OCI-LY7 (cell line): ENCODE measurements around the gene E2F8. TPM values are rescaled to one million over a fixed set of nuclear protein-coding genes. Genes with fewer than 3 reads are reported as not detected.

ENCODE experiments used
- BruUV-seq: library from RNA; stranded (reverse); fragments of 400-500 nt; replicated peaks from 2 replicates; lab custom pipeline; 2021; lab: Mats Ljungman, UMichigan
- CTCF ChIA-PET: fragments of 300-600 bp; sonication (Branson Sonifier 250); formaldehyde crosslinking; loops from one replicate; lab custom pipeline; 2022; ENCODE audit warnings: antibody characterized with exemption; ENCODE audit not compliant: unreplicated experiment; lab: Charles Lee
- POLR2A ChIA-PET: fragments of 300-600 bp; sonication (Branson Sonifier 250); formaldehyde crosslinking; loops from one replicate; lab custom pipeline; 2022; ENCODE audit warnings: antibody characterized with exemption; lab: Charles Lee
- DNase-seq: peaks from one replicate; pipeline ENCODE4 v3.0.0-alpha.2; 2015; ENCODE audit warnings: low spot score
- H2AFZ ChIP-seq: fragments of 200-600 bp; sonication (generic), shearing (Covaris generic); 2 replicates; pipeline ENCODE4 v1.6.1; 2014; ENCODE audit warnings: mild to moderate bottlenecking, antibody characterized with exemption, low read length, moderate library complexity
- H3K27ac ChIP-seq: fragments of 200-600 bp; sonication (generic); 2 replicates; pipeline ENCODE4 v1.5.1; 2014; ENCODE audit warnings: mixed run types, low read depth, mild to moderate bottlenecking, moderate library complexity, low read length, inconsistent platforms; ENCODE audit not compliant: poor library complexity, severe bottlenecking
- H3K36me3 ChIP-seq: fragments of 200-600 bp; sonication (generic); 2 replicates; pipeline ENCODE4 v1.6.1; 2014; ENCODE audit warnings: mild to moderate bottlenecking, antibody characterized with exemption, low read length, moderate library complexity, mixed read lengths; ENCODE audit not compliant: insufficient read depth
- H3K4me1 ChIP-seq: fragments of 200-600 bp; sonication (generic); 2 replicates; pipeline ENCODE4 v1.5.1; 2014; ENCODE audit warnings: mild to moderate bottlenecking, low read length; ENCODE audit not compliant: insufficient read depth, poor library complexity, severe bottlenecking
- H3K4me2 ChIP-seq: fragments of 200-600 bp; sonication (generic); 2 replicates; pipeline ENCODE4 v1.6.1; 2014; ENCODE audit warnings: mild to moderate bottlenecking, low read length
- H3K4me3 ChIP-seq: fragments of 200-600 bp; sonication (generic); 2 replicates; pipeline ENCODE4 v1.5.1; 2014; ENCODE audit warnings: mild to moderate bottlenecking, low read depth, low read length; ENCODE audit not compliant: poor library complexity, severe bottlenecking
- H3K79me2 ChIP-seq: fragments of 200-600 bp; sonication (generic); 2 replicates; pipeline ENCODE4 v1.6.1; 2016; ENCODE audit warnings: low read depth, mild to moderate bottlenecking, low read length, moderate library complexity, mixed read lengths; ENCODE audit not compliant: insufficient read depth
- H3K9me2 ChIP-seq: fragments of 200-600 bp; sonication (generic); 2 replicates; pipeline ENCODE4 v1.6.1; 2016; ENCODE audit warnings: mild to moderate bottlenecking, low read length, mixed read lengths; ENCODE audit not compliant: insufficient read depth
- H3K9me3 ChIP-seq: fragments of 200-600 bp; sonication (generic); 2 replicates; pipeline ENCODE4 v1.6.1; 2014; ENCODE audit warnings: mild to moderate bottlenecking, mixed run types, low read length, mixed read lengths
- H4K20me1 ChIP-seq: fragments of 200-600 bp; sonication (generic); 2 replicates; pipeline ENCODE4 v1.6.1; 2014; ENCODE audit warnings: mild to moderate bottlenecking, antibody characterized with exemption, low read length, moderate library complexity, mixed read lengths; ENCODE audit not compliant: insufficient read depth
- EZH2phosphoT487 ChIP-seq: fragments of 200-600 bp; sonication (generic); IDR thresholded peaks from 2 replicates; pipeline ENCODE4 v1.6.1; 2018; ENCODE audit warnings: low read depth, borderline replicate concordance, mild to moderate bottlenecking, mixed run types, antibody characterized with exemption, low read length, moderate library complexity, mixed read lengths
- intact Hi-C: fragments of 100-400 bp; cut with micrococcal nuclease; formaldehyde crosslinking; loops from one replicate; pipeline ENCODE4 v1.10.0; 2022; ENCODE audit not compliant: unreplicated experiment
- total RNA-seq, 2 experiments: library from RNA; depleted of rRNA in 1 of 2; stranded (reverse); fragments of >200 nt in 1 of 2; shearing (Covaris generic) in 1 of 2; gene quantifications; 2 replicates each; pipeline ENCODE4 v1.2.3, GENCODE V29; 2014 to 2022
- TF ChIP-seq, protein P1 (sequence below): fragments of 200-600 bp; sonication (generic); conservative IDR thresholded peaks from 2 replicates; pipeline ENCODE4 v1.5.1; 2014; ENCODE audit warnings: mild to moderate bottlenecking, antibody characterized with exemption, low read length, moderate library complexity, mixed read lengths

The E2F8 gene
- total RNA-seq, 2 experiments from 2014 or later = 29.3 to 55.7 TPM

DNA sequence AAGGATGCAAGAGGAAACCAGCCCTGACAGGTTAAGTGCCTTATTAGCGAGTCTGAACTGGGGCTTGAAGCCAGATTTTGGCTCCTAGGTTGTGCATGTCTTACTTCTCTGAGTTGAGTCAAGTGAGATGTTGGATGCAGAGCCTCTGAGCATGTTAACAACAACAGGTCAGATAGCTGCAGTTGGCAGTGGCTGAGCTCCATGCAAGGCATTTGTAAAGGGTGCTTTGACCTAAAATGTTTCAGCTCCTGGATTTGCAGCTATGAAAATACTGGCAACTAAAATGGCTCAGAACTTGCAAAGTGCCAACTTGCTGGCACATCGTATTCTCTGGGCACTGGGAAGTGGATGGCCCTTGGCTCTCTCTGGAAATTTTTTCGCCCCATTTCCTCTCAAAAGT lies 22.5 kb downstream of the E2F8 start:
- no TSS peak for BruUV-seq
- peaks cover 13% of the 10 kb centered on the region for H3K36me3 ChIP-seq
- intact Hi-C loops = no loop called here
- H3K9me3 ChIP-seq = no peaks in the 10 kb centered on the region
- ChIA-PET CTCF (no interaction called here), POLR2A (interaction anchor here (0.8 to 1.0 kb wide), 2 partner anchors 14 to 25 kb away, joined by 3 read pairs; no protein-coding TSS in a partner anchor)
- H3K9me2 ChIP-seq = no peaks in the 10 kb centered on the region
- H3K79me2 ChIP-seq = no peaks in the 10 kb centered on the region
- no peak for DNase-seq
- no peak overlapping the region for H3K4me3 ChIP-seq
- no peak overlapping the region for H3K27ac ChIP-seq
- H3K4me2 ChIP-seq = no peak overlapping the region
- H3K4me1 ChIP-seq = no peaks in the 10 kb centered on the region
- no peak overlapping the region for H2AFZ ChIP-seq
- no peaks in the 10 kb centered on the region for H4K20me1 ChIP-seq
- no peak for TF ChIP-seq EZH2phosphoT487
- TF ChIP-seq, protein P1, sequence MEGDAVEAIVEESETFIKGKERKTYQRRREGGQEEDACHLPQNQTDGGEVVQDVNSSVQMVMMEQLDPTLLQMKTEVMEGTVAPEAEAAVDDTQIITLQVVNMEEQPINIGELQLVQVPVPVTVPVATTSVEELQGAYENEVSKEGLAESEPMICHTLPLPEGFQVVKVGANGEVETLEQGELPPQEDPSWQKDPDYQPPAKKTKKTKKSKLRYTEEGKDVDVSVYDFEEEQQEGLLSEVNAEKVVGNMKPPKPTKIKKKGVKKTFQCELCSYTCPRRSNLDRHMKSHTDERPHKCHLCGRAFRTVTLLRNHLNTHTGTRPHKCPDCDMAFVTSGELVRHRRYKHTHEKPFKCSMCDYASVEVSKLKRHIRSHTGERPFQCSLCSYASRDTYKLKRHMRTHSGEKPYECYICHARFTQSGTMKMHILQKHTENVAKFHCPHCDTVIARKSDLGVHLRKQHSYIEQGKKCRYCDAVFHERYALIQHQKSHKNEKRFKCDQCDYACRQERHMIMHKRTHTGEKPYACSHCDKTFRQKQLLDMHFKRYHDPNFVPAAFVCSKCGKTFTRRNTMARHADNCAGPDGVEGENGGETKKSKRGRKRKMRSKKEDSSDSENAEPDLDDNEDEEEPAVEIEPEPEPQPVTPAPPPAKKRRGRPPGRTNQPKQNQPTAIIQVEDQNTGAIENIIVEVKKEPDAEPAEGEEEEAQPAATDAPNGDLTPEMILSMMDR = no peak

DNA sequence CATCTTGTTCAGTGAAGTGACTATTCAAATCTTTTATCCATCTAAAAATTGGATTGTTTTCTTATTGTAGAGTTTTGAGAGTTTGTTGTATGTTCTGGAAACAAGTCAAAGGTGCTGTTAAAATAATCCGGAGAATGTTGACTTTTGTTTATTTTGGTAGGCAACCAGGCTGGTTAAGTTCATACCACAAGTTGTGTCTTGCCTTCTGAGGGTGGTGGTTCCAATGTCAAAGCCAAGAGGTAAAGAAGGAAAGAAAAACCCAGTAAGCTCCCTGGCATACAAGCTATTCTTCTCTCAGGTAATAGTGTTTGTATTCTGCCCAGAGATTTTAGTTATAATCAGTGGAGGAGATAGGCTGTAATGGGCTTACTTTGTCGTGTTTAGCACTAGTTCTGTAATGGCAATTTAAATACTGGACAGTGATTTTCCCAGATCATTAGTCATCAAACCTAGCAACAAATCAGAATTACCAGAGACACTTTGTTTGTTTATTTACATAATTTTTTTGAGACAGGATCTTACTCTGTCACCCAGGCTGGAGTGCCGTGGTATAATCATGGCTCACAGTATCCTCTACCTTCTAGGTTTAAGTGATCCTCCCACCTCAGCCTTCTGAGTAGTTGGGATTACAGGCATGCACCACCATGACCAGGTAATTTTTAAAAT lies 23.9 kb downstream of the E2F8 start:
- ChIA-PET CTCF (no interaction called here), POLR2A (interaction anchor here (0.7 to 0.8 kb wide), 2 partner anchors 50 to 60 kb away, joined by 3 to 4 read pairs; no protein-coding TSS in a partner anchor)
- Histone ChIP-seq H3K4me1 (no peaks in the 10 kb centered on the region), H3K9me3 (no peaks in the 10 kb centered on the region), H3K4me3 (no peak overlapping the region), H3K27ac (no peak overlapping the region), H2AFZ (no peak overlapping the region), H3K9me2 (no peaks in the 10 kb centered on the region), H3K36me3 (no peaks in the 10 kb centered on the region), H3K79me2 (no peaks in the 10 kb centered on the region), H3K4me2 (no peak overlapping the region), H4K20me1 (no peaks in the 10 kb centered on the region)
- intact Hi-C loops = no loop called here
- DNase-seq = no peak
- no TSS peak for BruUV-seq
- TF ChIP-seq EZH2phosphoT487 = no peak
- TF ChIP-seq, protein P1 = no peak

DNA sequence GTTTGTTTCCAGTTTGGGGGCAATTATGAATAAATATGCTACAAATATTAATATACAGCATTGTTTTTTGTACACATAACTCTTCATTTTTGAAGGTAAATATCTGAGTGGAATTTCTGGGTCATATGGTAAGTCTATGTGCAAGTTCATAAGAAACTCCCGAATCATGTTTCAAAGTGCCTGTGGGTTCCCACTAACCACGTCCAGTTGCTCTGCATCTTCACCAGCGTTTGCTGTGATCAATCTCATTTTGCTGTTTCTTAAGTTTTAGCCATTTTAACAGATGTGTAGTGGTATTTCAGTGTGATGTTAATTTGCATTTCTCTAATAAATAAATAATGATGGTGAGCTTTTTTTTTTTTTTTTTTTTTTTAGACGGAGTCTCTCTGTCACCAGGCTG lies 24.7 kb downstream of the E2F8 start:
- BruUV-seq = no TSS peak
- no peaks in the 10 kb centered on the region for H3K79me2 ChIP-seq
- TF ChIP-seq EZH2phosphoT487 = no peak
- TF ChIP-seq, protein P1 = no peak
- H4K20me1 ChIP-seq = no peaks in the 10 kb centered on the region
- no peak overlapping the region for H3K27ac ChIP-seq
- CTCF ChIA-PET = no interaction called here
- no peak overlapping the region for H3K4me3 ChIP-seq
- H2AFZ ChIP-seq = no peak overlapping the region
- DNase-seq = no peak
- POLR2A ChIA-PET = no interaction called here
- H3K4me1 ChIP-seq = no peaks in the 10 kb centered on the region
- intact Hi-C loops = no loop called here
- H3K9me3 ChIP-seq = no peaks in the 10 kb centered on the region
- no peaks in the 10 kb centered on the region for H3K36me3 ChIP-seq
- no peaks in the 10 kb centered on the region for H3K9me2 ChIP-seq
- no peak overlapping the region for H3K4me2 ChIP-seq
